SK-N-SH (cell line): Measurements from ENCODE around the gene SLC17A7.

Experiments used
- EP300 ChIP-seq, 2 experiments: IDR thresholded peaks; 2 replicates each; pipeline versions ENCODE4 v1.4.0 to v1.6.1; 2012; ENCODE audit warnings: borderline replicate concordance in 1 of 2, low read depth in 1 of 2, low read length in 1 of 2
- FOXM1 ChIP-seq: IDR thresholded peaks from 2 replicates; pipeline ENCODE4 v1.4.0; 2012; ENCODE audit warnings: low read depth, mild to moderate bottlenecking
- MXI1 ChIP-seq: IDR thresholded peaks from 2 replicates; pipeline ENCODE4 v1.6.1; 2012; ENCODE audit warnings: mild to moderate bottlenecking, low read depth, low read length, improper control_type of control experiment
- NFIC ChIP-seq: IDR thresholded peaks from 2 replicates; pipeline ENCODE4 v1.4.0; 2012; ENCODE audit warnings: borderline replicate concordance
- RAD21 ChIP-seq: IDR thresholded peaks from 2 replicates; pipeline ENCODE4 v1.6.1; 2012; ENCODE audit warnings: mild to moderate bottlenecking, low read length
- SIN3A ChIP-seq: IDR thresholded peaks from 2 replicates; pipeline ENCODE4 v1.6.1; 2012; ENCODE audit warnings: low read depth, mild to moderate bottlenecking, low read length, moderate library complexity, borderline replicate concordance
- SMC3 ChIP-seq: IDR thresholded peaks from 2 replicates; pipeline ENCODE4 v1.6.1; 2012; ENCODE audit warnings: low read depth, low read length, improper control_type of control experiment
- TAF1 ChIP-seq: IDR thresholded peaks from 2 replicates; pipeline ENCODE4 v1.6.1; 2012; ENCODE audit warnings: low read depth, mild to moderate bottlenecking, low read length, moderate library complexity, borderline replicate concordance
- TF ChIP-seq, protein P1 (sequence below): fragments of 200-600 bp; sonication (generic); IDR thresholded peaks from 2 replicates; pipeline ENCODE4 v1.6.1; 2017; ENCODE audit warnings: antibody characterized with exemption, mild to moderate bottlenecking, moderate library complexity
- TF ChIP-seq, protein P2 (sequence below): IDR thresholded peaks from 2 replicates; pipeline ENCODE4 v1.6.1; 2012; ENCODE audit warnings: mild to moderate bottlenecking, low read depth, low read length, moderate library complexity

DNA sequence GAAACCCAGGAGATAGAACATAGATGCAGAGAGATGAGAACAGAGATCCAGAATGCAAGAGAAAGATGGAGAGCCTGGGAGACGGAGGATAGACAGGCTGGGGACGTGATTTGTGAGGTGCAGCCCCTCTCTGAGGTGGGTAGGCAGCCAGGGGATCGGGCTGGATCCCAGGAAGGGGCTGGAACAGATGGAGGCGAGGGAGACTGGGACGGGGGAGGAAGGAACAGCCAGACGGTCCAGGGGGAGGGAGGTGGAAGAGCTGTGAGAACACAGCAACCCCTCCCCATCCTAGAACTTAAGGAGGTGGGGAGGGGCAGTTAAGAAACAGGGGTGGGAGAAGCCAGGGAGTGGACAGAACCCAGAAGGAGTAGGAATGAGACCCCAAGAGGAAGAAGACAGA lies 3.1 kb downstream of the SLC17A7 start:
- TF ChIP-seq RAD21 (no peak), MXI1 (no peak), SIN3A (no peak), NFIC (no peak), TAF1 (no peak), SMC3 (no peak), EP300 (IDR thresholded peaks at IDR 0.05; ENCODE audit: borderline replicate concordance in 1 of 2, low read depth in 1 of 2, low read length in 1 of 2) (no peak), FOXM1 (no peak)
- TF ChIP-seq, protein P1, sequence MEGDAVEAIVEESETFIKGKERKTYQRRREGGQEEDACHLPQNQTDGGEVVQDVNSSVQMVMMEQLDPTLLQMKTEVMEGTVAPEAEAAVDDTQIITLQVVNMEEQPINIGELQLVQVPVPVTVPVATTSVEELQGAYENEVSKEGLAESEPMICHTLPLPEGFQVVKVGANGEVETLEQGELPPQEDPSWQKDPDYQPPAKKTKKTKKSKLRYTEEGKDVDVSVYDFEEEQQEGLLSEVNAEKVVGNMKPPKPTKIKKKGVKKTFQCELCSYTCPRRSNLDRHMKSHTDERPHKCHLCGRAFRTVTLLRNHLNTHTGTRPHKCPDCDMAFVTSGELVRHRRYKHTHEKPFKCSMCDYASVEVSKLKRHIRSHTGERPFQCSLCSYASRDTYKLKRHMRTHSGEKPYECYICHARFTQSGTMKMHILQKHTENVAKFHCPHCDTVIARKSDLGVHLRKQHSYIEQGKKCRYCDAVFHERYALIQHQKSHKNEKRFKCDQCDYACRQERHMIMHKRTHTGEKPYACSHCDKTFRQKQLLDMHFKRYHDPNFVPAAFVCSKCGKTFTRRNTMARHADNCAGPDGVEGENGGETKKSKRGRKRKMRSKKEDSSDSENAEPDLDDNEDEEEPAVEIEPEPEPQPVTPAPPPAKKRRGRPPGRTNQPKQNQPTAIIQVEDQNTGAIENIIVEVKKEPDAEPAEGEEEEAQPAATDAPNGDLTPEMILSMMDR: no peak
- TF ChIP-seq, protein P2, sequence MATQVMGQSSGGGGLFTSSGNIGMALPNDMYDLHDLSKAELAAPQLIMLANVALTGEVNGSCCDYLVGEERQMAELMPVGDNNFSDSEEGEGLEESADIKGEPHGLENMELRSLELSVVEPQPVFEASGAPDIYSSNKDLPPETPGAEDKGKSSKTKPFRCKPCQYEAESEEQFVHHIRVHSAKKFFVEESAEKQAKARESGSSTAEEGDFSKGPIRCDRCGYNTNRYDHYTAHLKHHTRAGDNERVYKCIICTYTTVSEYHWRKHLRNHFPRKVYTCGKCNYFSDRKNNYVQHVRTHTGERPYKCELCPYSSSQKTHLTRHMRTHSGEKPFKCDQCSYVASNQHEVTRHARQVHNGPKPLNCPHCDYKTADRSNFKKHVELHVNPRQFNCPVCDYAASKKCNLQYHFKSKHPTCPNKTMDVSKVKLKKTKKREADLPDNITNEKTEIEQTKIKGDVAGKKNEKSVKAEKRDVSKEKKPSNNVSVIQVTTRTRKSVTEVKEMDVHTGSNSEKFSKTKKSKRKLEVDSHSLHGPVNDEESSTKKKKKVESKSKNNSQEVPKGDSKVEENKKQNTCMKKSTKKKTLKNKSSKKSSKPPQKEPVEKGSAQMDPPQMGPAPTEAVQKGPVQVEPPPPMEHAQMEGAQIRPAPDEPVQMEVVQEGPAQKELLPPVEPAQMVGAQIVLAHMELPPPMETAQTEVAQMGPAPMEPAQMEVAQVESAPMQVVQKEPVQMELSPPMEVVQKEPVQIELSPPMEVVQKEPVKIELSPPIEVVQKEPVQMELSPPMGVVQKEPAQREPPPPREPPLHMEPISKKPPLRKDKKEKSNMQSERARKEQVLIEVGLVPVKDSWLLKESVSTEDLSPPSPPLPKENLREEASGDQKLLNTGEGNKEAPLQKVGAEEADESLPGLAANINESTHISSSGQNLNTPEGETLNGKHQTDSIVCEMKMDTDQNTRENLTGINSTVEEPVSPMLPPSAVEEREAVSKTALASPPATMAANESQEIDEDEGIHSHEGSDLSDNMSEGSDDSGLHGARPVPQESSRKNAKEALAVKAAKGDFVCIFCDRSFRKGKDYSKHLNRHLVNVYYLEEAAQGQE: no peak
